A549 treated with AZD9567 at 1 μM for 4 hours (cell line): ENCODE measurements around the gene COL9A2. TPM values are rescaled to one million over a fixed set of nuclear protein-coding genes. Genes with fewer than 3 reads are reported as not detected.

Experiments used
- total RNA-seq: library from RNA; stranded (reverse); fragments of 200-300 nt; extraction: Qiagen RNA extraction; gene quantifications from 5 replicates; pipeline ENCODE4 v1.2.3, GENCODE V29; 2022; ENCODE audit not compliant: insufficient read depth

Gene COL9A2
- total RNA-seq: 0.13 to 0.68 TPM (median 0.20 TPM) in 5 replicates

DNA sequence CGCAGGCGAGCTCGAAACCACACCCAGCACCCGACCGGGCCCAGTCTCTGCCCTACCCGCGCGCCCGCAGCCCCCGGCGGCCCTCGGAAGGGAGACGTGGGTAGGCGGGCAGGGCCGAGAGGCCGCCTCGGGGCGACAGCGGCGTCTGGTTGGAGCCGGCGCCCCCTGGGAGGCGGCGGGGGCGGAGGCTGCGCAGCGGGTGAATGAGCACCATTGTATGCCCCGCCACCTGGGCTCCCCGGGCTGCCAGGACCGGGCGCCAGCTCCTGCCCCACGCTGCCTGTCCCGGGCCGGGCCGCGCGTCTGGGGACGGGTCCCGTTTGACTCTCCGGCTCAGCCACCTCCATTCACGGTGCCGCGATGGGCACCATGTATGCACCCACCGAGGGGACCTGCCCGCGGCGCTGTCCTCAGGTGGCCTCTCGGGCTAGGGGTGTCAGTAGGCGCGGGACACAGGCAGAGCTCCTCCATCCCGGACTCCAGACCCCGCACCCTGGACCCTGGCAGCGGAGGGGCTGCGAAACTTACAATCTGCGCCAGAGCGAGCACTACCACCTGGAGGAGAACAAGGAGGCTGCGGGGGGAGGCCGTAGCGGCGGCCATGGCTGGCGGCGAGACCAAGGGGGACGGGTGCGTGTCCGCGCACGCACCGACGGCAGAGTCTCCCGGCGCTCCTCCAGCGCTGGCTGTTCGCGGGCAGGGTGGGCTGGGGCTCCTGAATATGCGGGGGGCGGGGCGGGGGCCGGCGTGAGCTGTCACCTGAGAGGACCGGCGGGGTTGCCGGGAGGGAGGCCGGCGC is at the start of gene COL9A2:
Gene COL9A2, minus strand, starts transcription at position 692 of the 799 bp plus-strand sequence. Its CDS starts 89 bp downstream, at position 603.

DNA sequence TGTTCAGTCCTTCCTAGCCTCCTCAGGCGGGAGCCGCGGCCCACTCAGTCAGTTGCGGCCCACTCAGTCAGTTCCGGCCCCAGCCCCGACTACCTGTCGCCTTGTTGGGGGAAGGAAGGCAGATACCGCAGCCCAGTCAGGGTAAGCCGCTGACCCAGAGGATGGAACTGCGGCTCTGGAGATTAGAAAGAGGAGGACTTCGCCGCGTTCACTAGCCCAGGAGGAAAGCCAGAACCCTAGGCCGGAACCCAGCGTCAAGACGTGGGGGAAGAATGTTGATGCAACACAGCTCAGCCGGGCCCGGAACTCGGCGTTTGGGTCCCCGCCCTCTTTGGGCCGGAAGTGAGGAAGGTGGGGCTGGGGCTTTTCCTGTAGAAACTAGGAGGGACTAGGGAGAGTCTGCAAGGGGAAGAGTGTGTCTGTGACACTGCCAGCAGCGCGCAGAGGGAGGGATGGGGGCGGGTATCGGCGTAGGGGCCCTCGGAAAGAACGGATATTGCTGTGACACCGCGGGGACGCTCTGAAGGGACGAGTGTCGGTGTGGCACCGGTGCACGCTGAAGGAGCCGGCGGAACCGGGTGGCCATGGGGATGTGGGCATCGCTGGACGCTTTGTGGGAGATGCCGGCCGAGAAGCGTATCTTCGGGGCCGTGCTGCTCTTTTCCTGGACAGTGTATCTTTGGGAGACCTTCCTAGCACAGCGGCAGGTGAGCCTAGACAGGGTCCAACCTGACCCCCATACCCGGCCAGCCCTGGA is 59.2 kb downstream of the COL9A2 start, which contains the start of gene ZMPSTE24:
Gene ZMPSTE24, plus strand, starts transcription at position 549 of the 757 bp plus-strand sequence. Its CDS starts 36 bp downstream, at position 585.

Other genes starting within 250 kb of the COL9A2 start
- 61.1 to 70.6 TPM (median 62.6 TPM) in 5 replicates for gene PPT1, start 220.0 kb downstream of the COL9A2 start, total RNA-seq
- 5.5 to 9.8 TPM (median 5.9 TPM) in 5 replicates for gene RLF, start 155.9 kb downstream of the COL9A2 start, total RNA-seq
- not detected in 5 replicates for gene TMCO2, start 69.3 kb downstream of the COL9A2 start, total RNA-seq
- 33.1 to 40.2 TPM (median 37.4 TPM) in 5 replicates for gene ZMPSTE24, start 59.0 kb downstream of the COL9A2 start, total RNA-seq
- 9.2 to 19.3 TPM (median 9.4 TPM) in 5 replicates for gene SMAP2, start 56.4 kb upstream of the COL9A2 start, total RNA-seq
- 1.3 to 2.1 TPM (median 1.5 TPM) in 5 replicates for gene ZFP69B, start 133.2 kb upstream of the COL9A2 start, total RNA-seq
- gene ZFP69, start 160.0 kb upstream of the COL9A2 start, total RNA-seq: not detected in 5 replicates
- gene EXO5, start 191.5 kb upstream of the COL9A2 start, total RNA-seq: 3.6 to 4.9 TPM (median 3.8 TPM) in 5 replicates
- gene ZNF684, start 214.4 kb upstream of the COL9A2 start, total RNA-seq: 2.0 to 3.8 TPM (median 2.5 TPM) in 5 replicates